GM18870 (cell line): ENCODE data around the gene CAMSAP2.
"Not testable (repeated sequence)": the region's sequence is repeated elsewhere in the genome, so short reads cannot be mapped to it uniquely, and the experiment has no call there.

ENCODE experiments used
- ATAC-seq: cut with Tn5 transposase; IDR thresholded peaks from one replicate; pipeline ENCODE4 v1.9.1; 2021; ENCODE audit warnings: moderate library complexity; ENCODE audit not compliant: unreplicated experiment

Gene CAMSAP2

GRCh38 chr1:200738949-200739651, 407 bp downstream of the CAMSAP2 start:
- ATAC-seq, result peak; percentile 42

DNA sequence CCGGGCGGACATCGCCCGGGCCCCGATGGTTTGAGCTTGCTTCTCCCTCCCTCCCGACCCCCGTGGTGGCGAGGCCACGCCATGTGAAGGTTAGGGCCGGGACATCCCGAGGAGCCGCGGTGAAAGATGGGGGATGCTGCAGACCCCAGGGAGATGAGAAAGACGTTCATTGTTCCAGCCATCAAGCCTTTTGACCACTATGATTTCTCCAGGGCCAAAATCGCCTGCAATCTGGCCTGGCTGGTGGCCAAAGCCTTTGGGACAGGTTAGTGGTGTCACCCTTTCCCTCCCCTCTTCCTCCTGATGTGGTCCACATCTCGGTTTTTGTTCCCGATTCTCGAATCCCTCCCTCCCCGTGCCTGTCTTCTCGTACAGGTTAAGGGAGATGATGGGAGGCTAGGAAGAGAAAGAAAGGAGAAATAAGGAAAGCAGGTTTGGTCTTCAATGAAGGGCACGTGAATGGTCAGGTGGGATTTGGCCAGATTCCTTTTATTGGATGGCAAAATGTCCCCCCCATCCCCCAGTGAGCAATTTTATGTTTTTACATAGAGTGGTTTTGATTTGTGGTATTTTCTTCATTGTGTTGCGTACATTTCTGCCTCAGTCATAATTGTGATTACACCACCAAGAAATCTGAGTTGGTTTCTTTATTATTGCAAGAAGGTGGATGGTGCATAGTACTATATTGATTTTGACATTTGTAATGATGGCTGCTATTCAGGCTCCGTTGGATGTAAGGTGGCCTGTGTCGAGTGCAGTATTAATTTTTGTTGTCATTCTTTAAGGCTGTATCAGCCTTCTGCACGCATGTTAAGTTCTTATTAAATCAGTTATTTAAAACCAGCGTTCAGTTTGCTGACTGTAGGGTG, 1.2 kb downstream of the CAMSAP2 start:
- ATAC-seq, result no peak

DNA sequence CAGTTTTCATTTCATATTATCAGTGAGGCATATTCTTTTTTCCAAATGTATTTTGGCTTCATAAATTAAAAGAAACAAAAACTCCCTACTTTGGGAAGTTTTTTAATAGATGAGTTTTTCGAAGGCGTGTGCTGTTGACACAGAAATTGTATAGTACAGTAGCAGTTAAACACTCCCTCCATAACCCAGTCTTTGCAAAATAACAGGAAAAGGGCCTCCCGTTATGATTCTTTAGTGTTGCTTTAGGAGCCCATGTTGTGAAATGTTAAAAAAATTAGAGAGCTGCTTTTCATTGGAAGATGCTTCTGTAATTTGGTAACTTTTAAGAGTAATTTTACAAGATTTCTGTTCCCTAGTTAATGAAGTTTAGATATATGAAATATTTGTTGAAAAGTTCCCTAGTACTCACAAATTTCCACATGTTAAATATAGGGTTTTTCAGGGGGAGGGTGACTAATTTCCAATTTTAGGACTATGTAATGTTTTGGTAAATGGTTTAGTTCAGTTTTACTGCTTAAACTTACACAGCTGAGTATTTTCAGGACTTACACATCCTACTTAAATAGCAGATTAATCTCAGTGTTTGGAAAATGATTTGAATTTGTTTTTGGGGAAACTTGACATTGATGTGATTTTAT, 2.0 kb downstream of the CAMSAP2 start:
- no peak for ATAC-seq

- peak; percentile 33 for ATAC-seq
These were observed 3.0 kb downstream of the CAMSAP2 start for GRCh38 chr1:200741551-200742207.

DNA sequence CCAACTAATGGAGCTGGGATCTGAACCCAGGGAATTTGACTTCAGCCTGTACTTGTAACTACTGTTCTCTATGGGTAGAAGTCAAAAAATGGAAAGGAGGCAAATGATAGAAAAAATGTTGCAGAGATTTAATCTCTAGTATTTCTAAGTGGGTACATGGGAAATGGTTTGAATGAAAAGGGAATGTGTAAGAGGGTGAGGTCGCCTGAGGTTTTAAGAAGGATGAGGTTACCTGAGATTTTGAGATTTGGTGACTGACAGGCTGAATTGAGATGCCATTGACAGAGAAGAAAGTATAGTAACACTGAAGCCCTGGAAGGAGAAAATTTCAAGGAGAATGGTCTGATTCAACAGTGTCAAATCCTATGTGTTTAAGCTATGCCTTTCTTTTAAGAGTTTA, 5.5 kb downstream of the CAMSAP2 start:
- no peak for ATAC-seq

GRCh38 chr1:200749090-200749489, 10.4 kb downstream of the CAMSAP2 start:
- ATAC-seq, result no peak

GRCh38 chr1:200750749-200751148, 12.1 kb downstream of the CAMSAP2 start:
- not testable (repeated sequence) for ATAC-seq

GRCh38 chr1:200751717-200752116, 13.0 kb downstream of the CAMSAP2 start:
- peak; percentile 82 for ATAC-seq

GRCh38 chr1:200753650-200754198, 15.0 kb downstream of the CAMSAP2 start:
- no peak for ATAC-seq

DNA sequence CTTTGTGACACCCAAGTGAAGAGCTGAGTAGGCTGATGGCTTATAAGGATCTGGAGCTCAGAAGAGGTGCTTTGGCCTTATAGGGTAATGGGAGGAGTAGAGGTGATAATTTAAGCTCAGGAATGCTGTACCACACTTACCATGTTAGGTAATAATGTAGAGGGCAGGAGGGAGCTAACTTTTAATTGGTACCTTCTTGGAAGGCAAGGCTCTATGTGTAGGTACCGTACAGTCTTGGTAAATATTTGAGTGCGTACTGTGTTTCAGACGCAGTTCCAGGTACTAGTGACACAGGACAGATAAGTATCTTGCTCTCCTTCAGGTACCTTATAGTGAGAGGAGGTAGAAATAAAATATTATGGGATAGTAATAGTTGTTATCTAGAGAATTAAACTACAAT, 16.8 kb downstream of the CAMSAP2 start:
- ATAC-seq, result no peak

- ATAC-seq, result no peak
These were observed 23.4 kb downstream of the CAMSAP2 start for GRCh38 chr1:200762089-200762488.

GRCh38 chr1:200767321-200767720, 28.6 kb downstream of the CAMSAP2 start:
- ATAC-seq, result no peak

DNA sequence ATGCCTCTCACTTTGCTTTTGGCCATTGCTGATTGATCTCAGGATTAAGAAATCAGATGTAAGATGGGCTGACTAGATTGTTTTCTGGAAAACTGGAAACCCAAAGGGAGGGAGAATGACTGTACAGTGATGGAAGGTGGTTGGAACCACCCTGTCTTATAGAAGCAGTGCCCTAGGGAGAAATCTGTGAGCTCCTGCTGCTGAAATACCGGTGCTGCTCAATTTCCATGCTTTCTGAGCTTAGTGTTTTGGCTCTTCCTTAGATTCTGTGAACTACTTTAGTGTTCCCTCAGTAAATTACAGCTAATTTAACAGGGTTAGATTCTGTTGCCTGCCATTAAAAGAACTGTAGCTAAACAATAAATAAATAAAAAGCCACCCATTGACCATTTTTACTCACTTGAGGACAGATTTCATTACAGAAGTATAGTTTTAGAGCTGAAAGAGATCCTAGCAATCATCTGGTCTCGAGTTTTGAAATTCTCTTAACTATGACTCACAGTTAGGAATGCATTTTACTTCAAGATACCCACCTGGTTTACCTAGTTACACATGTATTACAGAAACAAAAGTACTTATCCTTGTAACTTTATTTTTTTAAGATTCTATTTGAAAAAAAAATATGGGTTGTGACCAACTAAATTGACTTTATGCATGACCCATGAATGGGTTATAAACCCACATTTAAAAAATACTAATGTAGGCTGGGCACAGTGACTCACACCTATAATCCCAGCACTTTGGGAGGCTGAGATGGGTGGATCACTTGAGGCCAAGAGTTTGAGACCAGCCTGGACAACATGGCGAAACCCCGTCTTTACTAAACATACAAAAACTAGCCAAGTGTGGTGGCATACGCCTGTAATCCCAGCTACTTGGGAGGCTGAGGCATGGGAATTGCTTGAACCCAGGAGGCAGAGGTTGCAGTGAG, 33.2 kb downstream of the CAMSAP2 start:
- no peak for ATAC-seq

GRCh38 chr1:200774311-200774710, 35.6 kb downstream of the CAMSAP2 start:
- ATAC-seq, result no peak

- no peak for ATAC-seq
These were observed 36.2 kb downstream of the CAMSAP2 start for GRCh38 chr1:200774735-200775444.

DNA sequence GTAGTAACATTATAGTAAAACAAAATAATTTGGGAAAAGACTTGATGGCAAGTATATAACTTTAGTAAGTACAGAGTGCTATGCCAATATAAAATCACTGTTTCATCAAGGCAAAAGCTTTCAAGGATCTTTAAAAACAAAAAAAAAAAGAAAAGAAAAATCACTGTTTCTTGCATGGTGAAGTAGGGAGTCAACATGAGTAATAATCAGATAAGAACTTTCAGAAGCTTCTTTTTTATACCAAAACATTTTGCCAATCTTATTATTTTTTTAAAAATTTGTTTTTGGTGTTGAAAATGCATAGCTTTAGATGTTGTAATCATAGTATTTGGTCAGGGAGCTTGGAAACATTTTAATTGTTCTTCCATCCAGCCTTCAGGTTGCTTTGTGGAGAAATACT, 37.2 kb downstream of the CAMSAP2 start:
- no peak for ATAC-seq

- ATAC-seq, result no peak
These were observed 38.3 kb downstream of the CAMSAP2 start for GRCh38 chr1:200776949-200777348.

DNA sequence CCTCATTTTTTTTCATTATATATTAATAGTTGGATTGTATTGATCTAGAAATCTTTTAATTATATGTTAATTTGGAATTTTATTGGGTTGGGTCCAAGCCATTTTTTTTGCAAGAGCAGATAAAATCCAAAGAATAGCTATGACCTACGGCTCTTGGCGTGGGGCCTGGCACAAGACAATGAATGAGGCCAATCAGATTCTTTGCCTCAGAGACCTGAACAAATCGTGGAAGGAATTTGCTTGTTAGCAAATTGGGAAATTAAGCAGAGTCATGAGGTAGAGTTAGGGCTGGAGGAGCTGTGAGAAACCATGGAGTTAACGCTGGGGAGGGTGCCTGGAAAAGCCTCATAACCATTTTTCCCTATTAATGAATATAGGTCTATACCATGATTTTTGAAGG, 40.1 kb downstream of the CAMSAP2 start:
- ATAC-seq, result no peak

GRCh38 chr1:200779326-200779725, 40.6 kb downstream of the CAMSAP2 start:
- no peak for ATAC-seq
